ENCODE results near the gene AK8.

AK8 gene

DNA sequence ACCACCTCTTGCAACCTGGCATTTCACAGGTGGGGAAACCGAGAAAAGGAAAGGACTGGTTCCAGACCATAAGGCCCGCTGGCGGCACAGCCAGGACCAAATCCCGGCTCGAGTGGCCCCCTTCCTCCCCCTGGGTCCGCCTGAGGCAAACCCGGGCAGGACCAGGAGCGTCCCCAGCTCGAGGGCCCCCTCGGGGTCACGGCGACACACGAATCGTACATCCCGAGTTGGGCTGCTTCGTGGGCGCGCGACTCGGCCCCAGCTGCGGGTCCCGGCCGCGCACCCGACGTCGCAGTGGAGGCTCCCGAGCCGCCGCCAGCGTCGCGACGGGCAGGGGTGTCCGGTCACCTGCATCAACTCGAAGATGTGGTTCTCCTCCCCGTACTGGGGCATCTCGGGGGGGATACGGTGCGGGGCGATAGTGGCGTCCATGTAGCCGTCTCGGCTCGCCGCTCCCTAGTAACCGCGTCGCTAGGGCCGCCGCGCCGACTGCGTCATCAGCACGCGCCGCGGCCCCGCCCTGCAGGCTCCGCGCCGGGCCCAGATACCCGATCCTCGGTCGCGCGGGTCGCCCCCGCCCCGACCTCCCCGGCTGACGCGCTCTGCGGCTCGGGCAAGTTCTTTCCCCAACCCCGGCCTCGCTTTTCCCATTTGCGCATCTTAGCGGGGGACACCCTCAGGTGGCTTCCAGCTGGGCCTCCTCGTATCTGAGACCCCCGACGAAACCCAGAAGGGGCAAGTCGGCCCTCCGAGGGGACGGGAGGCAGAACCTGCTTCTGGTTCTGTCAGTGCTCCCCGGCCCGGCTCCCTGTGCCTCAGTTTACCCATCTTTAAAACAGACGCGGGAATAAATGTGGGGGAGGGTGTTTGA lies at the start of gene AK8:
Gene AK8 (minus strand): TSS at position 461 of the 871 bp plus-strand sequence. CDS start 29 bp downstream, at position 432.
- DNase-seq (ENCODE audit: low spot score) = peak; percentile 65

DNA sequence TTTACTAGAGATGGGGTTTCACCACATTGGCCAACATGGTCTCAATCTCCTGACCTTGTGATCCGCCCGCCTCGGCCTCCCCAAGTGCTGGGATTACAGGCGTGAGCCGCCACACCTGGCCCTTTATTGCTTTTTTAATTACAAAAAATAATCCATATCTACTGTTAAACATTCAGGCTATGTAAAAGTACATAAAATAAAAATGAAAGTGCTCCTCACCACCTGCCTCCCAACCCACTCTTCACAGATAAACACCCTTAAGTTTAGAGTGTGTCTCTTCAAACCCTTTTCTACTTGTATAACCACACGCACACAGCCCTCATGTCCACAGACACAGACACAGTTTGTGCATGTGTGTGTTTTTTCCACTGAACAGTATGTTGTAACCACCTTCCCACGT lies 49.6 kb upstream of the AK8 start:
- DNase-seq (ENCODE audit: low spot score) = no peak

- no peak for DNase-seq (ENCODE audit: low spot score)
Measured at GRCh38 chr9:132923346-132923902, 45.3 kb upstream of the AK8 start.

DNA sequence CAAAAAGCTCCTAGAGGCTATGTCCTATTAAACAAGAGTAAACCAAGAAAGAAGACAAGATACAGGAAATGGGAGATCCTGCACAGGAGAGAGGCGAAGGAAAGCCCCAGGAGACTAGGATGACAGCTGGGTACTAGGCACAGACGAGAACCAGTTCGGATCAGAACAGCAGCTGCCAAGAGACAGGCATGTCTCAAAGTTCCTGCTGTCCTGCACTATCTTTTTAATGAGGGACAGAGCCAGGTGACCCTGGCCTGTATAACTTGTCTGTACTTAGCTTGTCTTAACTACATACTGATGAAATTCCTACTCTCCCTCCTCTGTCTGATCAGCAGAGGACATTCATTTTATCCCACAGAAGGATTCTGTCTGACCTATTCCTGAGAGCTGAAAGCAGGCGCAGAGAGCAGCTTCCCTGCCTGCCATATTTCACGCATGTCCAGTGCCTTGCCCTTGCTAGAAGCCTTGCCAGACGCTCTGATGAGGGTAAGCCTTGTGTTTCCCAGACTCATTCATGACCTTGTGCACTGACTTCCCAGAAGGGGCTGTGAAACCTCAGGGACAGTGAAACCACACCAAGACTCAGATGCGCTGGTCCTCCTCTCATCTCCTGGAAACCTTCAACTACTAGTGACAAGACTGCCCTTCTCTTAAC lies 41.7 kb upstream of the AK8 start:
- no peak for DNase-seq (ENCODE audit: low spot score)

DNA sequence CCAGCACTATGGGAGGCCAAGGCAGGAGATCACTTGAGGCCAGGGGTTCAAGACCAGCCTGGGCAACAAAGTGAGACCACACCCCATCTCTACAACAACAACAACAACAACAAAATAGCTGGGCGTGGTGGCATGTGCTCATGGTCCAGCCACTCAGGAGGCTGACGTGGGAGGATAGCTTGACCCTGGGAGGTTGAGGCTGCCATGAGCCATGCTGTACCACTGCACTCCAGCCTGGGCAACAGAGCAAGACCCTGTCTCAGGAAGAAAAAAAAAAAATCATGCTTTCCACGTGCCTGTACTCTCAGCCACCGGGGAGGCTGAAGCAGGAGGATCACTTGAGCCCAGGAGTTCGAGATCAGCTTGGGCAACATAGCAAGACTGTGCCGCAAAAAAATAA lies 36.8 kb upstream of the AK8 start:
- DNase-seq (ENCODE audit: low spot score) = no peak

DNA sequence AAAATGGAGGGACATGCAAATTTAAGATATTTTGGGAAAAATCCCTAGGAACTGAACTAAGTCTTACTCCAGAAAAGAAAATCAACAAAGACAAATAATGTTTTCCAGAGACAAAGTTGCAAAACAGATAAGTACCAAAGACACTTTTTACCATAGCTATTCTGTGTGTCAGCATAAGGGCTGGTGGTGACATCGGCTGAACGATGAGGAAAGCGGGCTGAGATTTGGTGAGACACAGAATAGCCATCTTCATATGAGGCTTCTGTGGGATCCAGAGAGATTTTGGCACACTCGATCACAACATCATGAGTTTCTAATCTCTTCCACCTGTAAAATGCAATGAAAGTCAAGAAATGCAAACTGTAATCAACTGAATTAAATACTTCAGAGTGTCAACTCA lies 34.0 kb upstream of the AK8 start:
- no peak for DNase-seq (ENCODE audit: low spot score)

GRCh38 chr9:132910376-132910775 lies 32.3 kb upstream of the AK8 start:
- DNase-seq (ENCODE audit: low spot score) = no peak

- DNase-seq (ENCODE audit: low spot score) = no peak
Measured at GRCh38 chr9:132909311-132909710, 31.2 kb upstream of the AK8 start.

GRCh38 chr9:132908635-132909034 lies 30.6 kb upstream of the AK8 start:
- no peak for DNase-seq (ENCODE audit: low spot score)

DNA sequence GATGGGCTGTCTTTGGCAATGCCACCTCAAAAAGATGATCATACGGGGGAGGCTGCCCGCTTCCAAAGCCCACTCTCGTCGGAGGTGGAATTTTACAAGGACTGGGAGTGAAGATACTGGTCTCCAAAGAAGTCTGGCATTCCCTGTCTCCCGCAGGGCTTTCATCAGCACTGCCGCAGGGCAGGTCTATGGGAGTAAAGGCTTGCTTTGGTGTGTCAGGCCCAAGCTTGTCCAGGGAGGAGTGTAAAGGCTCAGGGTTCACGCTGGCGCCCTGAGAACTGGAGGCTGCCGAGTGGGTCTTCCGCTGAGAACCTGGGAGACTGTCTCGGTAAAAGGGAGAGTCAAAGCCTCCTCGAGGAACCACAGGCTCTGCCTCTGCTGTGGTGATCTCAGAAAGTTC lies 27.6 kb upstream of the AK8 start:
- DNase-seq (ENCODE audit: low spot score) = no peak

- DNase-seq (ENCODE audit: low spot score) = no peak
Measured at GRCh38 chr9:132903574-132904492, 25.7 kb upstream of the AK8 start.

- DNase-seq (ENCODE audit: low spot score) = peak; percentile 77
Measured at GRCh38 chr9:132901858-132902831, 24.1 kb upstream of the AK8 start.

DNA sequence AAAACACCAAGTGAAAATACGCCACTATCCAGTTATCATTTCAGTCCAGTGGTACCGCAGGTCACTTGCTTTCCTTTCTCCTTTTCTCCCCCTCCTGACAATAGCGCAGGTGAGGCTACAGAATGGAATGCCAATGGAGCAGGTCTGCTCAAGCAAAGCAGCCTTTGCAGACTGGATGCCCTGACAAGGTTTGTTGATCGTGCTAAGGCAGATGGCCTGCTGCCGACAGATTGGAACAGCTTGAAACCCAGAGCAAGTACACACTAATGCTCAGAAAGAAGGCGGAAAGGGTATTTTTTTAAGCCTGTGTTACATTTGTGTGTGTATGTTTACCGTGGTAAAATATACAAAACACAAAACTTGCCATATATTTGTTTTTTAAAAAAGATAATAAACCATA lies 20.0 kb upstream of the AK8 start:
- no peak for DNase-seq (ENCODE audit: low spot score)

DNA sequence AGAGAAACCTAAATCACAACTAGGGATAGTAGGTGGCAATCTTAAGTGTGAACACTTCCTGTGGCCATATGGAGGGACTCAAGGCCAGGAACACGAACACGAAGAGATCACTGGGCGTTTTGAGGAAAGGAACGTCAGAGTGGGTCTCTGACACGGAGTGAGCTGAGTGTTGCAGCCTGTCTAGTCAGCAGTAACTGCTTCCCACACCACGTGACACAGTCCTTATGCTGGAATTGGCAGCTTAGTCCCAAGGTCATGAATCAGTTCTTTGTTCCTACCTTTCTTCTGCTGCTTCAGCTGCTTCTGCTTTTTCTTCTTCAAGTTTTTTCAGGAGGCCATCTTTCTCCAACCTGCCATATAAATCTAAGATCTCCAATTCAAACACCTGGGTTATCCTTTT lies 18.8 kb upstream of the AK8 start:
- DNase-seq (ENCODE audit: low spot score) = peak; percentile 85

- DNase-seq (ENCODE audit: low spot score) = no peak
Measured at GRCh38 chr9:132896264-132896663, 18.2 kb upstream of the AK8 start.

GRCh38 chr9:132894862-132895835 lies 17.1 kb upstream of the AK8 start:
- DNase-seq (ENCODE audit: low spot score) = no peak

- DNase-seq (ENCODE audit: low spot score) = no peak
Measured at GRCh38 chr9:132894346-132894745, 16.3 kb upstream of the AK8 start.

DNA sequence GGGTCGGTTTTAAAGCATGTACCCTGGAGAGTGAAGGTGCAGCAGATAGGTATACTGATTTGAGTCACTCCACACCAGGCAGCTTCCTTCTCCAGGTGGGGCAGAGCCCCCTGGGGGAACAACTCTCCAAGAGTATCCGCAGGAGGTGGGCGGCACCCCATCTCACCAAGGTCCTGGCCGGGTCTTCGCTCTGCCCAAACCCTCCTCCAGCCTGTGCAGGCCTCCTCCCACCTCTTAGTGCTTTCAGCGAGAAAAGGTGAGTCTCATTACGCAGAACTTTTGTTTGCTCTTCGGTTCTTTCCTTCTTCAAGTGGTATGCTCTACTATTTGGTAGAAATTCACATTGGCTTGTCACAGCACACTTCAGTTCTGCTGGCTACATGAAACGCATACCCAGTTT lies 14.3 kb upstream of the AK8 start:
- no peak for DNase-seq (ENCODE audit: low spot score)

GRCh38 chr9:132888151-132888550 lies 10.1 kb upstream of the AK8 start:
- no peak for DNase-seq (ENCODE audit: low spot score)

Data from putamen (tissue), 1 donor.